ENCODE measurements around the gene ARFGAP3.
A peak's percentile ranks its signal among the peaks of the same experiment; 100 is the strongest.

Gene ARFGAP3

GRCh38 chr22:42862045-42862734 is 5.1 kb upstream of the ARFGAP3 start:
- no peak for DNase-seq

- peak in 4 of 14 donors; percentile 12 to 40 (median 23) for DNase-seq
These were observed 3.9 kb upstream of the ARFGAP3 start for GRCh38 chr22:42860968-42861367.

- DNase-seq: peak in 1 of 14 donors; percentile 21
These were observed 890 bp upstream of the ARFGAP3 start for GRCh38 chr22:42857845-42858481.

- peak in 7 of 14 donors; percentile 14 to 56 (median 43) for DNase-seq
These were observed 751 bp downstream of the ARFGAP3 start for GRCh38 chr22:42856179-42856864.

GRCh38 chr22:42855721-42856120 is 1.4 kb downstream of the ARFGAP3 start:
- no peak for DNase-seq

- DNase-seq: no peak
These were observed 1.9 kb downstream of the ARFGAP3 start for GRCh38 chr22:42855211-42855610.

GRCh38 chr22:42848941-42849550 is 8.0 kb downstream of the ARFGAP3 start:
- DNase-seq: no peak

GRCh38 chr22:42847110-42847509 is 10.0 kb downstream of the ARFGAP3 start:
- no peak for DNase-seq

GRCh38 chr22:42844756-42845155 is 12.3 kb downstream of the ARFGAP3 start:
- DNase-seq: no peak

- no peak for DNase-seq
These were observed 14.3 kb downstream of the ARFGAP3 start for GRCh38 chr22:42842658-42843370.

GRCh38 chr22:42841444-42841843 is 15.6 kb downstream of the ARFGAP3 start:
- no peak for DNase-seq

GRCh38 chr22:42837556-42837955 is 19.5 kb downstream of the ARFGAP3 start:
- DNase-seq: no peak

- DNase-seq: no peak
These were observed 21.0 kb downstream of the ARFGAP3 start for GRCh38 chr22:42836026-42836425.

- no peak for DNase-seq
These were observed 22.7 kb downstream of the ARFGAP3 start for GRCh38 chr22:42834177-42834949.

GRCh38 chr22:42833104-42833503 is 24.0 kb downstream of the ARFGAP3 start:
- no peak for DNase-seq

- no peak for DNase-seq
These were observed 25.4 kb downstream of the ARFGAP3 start for GRCh38 chr22:42831712-42832111.

GRCh38 chr22:42830161-42830560 is 26.9 kb downstream of the ARFGAP3 start:
- no peak for DNase-seq

GRCh38 chr22:42829302-42829701 is 27.8 kb downstream of the ARFGAP3 start:
- no peak for DNase-seq

- DNase-seq: no peak
These were observed 31.3 kb downstream of the ARFGAP3 start for GRCh38 chr22:42825796-42826195.

- no peak for DNase-seq
These were observed 35.7 kb downstream of the ARFGAP3 start for GRCh38 chr22:42821386-42821785.

- peak in 1 of 14 donors; percentile 5 for DNase-seq
These were observed 36.9 kb downstream of the ARFGAP3 start for GRCh38 chr22:42820045-42820763.

Data from C1 segment of cervical spinal cord (tissue), 14 donors.